K562 (cell line): ENCODE data around the gene TMEM248. TPM values are rescaled to one million over a fixed set of nuclear protein-coding genes. Genes with fewer than 3 reads are reported as not detected.

Experiments used
- ATF3 ChIP-seq, 2 experiments: fragments of 450-650 bp in 1 of 2; sonication (generic) in 1 of 2; formaldehyde crosslinking in 1 of 2; IDR thresholded peaks in 1 of 2; conservative IDR thresholded peaks in 1 of 2; 2 replicates each; pipeline versions ENCODE4 v1.6.1 to v1.8.1; 2016 to 2023; ENCODE audit warnings: mild to moderate bottlenecking in 2 of 2, moderate library complexity in 2 of 2, inconsistent platforms in 1 of 2, missing genetic modification reagents in 1 of 2
- CREB3L1 ChIP-seq: fragments of 450-650 bp; IDR thresholded peaks from 2 replicates; pipeline ENCODE4 v1.6.1; 2014; ENCODE audit warnings: low read depth, mild to moderate bottlenecking, moderate library complexity, borderline replicate concordance
- ETV6 ChIP-seq, 3 experiments: fragments of 150-350 bp in 1 of 3; sonication (generic) in 1 of 3; formaldehyde crosslinking in 1 of 3; IDR thresholded peaks; 2 replicates each; pipeline versions ENCODE4 v1.6.1 to v1.8.0; 2014 to 2022; ENCODE audit warnings: borderline replicate concordance in 2 of 3, low read depth in 2 of 3, antibody characterized with exemption in 1 of 3, low read length in 1 of 3, mild to moderate bottlenecking in 1 of 3, missing genetic modification reagents in 1 of 3
- FOXJ2 ChIP-seq: fragments of 200-800 bp; sonication (Bioruptor generic); IDR thresholded peaks from 2 replicates; pipeline ENCODE4 v1.6.1; 2016; ENCODE audit warnings: missing genetic modification characterization, missing compliant biosample characterization
- GATAD2A ChIP-seq: fragments of 450-650 bp; IDR thresholded peaks from 2 replicates; pipeline ENCODE4 v1.6.1; 2017
- HDAC3 ChIP-seq: fragments of 450-650 bp; IDR thresholded peaks from 2 replicates; pipeline ENCODE4 v1.6.1; 2018; ENCODE audit warnings: borderline replicate concordance, mild to moderate bottlenecking, moderate library complexity; ENCODE audit not compliant: partially characterized antibody
- ILK ChIP-seq: fragments of 450-650 bp; IDR thresholded peaks from 2 replicates; pipeline ENCODE4 v1.6.1; 2016; ENCODE audit warnings: missing genetic modification characterization, low read depth, mild to moderate bottlenecking, missing compliant biosample characterization, moderate library complexity, borderline replicate concordance
- MIER1 ChIP-seq: fragments of 450-650 bp; IDR thresholded peaks from 2 replicates; pipeline ENCODE4 v1.6.1; 2016; ENCODE audit warnings: antibody characterized with exemption, mild to moderate bottlenecking, low read depth
- RBM34 ChIP-seq: fragments of 200-400 bp; formaldehyde crosslinking; IDR thresholded peaks from 2 replicates; pipeline ENCODE4 v1.6.1; 2018; ENCODE audit warnings: low read length, borderline replicate concordance; ENCODE audit not compliant: insufficient read depth
- ZBTB40 ChIP-seq, 2 experiments: fragments of 450-650 bp in 1 of 2; sonication (generic) in 1 of 2; formaldehyde crosslinking in 1 of 2; IDR thresholded peaks; 2 replicates each; pipeline versions ENCODE4 v1.7.1 to v1.9.0; 2016 to 2022; ENCODE audit warnings: inconsistent platforms in 1 of 2, mild to moderate bottlenecking in 1 of 2, missing genetic modification reagents in 1 of 2
- ZNF146 ChIP-seq: IDR thresholded peaks from one replicate; pipeline ENCODE4 v1.6.1; 2018; ENCODE audit warnings: missing compliant biosample characterization; ENCODE audit not compliant: unreplicated experiment
- polyA plus RNA-seq, 8 experiments: library from polyadenylated mRNA; depleted of rRNA in 4 of 8; stranded (reverse) in 5 of 8; unstranded in 3 of 8; fragments of >200 nt; fragmentation: Nextera tagmentation in 2 of 8; fragmentation: Illumina TruSeq in 1 of 8; extraction: Ambion mirVana in 2 of 8; extraction: Trizol in 1 of 8; gene quantifications; 2 replicates each; pipeline versions ENCODE4 v1.2.1 to v1.2.3, GENCODE V29; 2011 to 2014; ENCODE audit warnings: inconsistent platforms in 1 of 8, missing spikeins in 1 of 8
- total RNA-seq, 7 experiments: library from RNA; depleted of rRNA in 6 of 7; stranded (reverse); fragments of >200 nt in 6 of 7; fragmentation: Illumina TruSeq in 2 of 7; extraction: Trizol in 2 of 7; gene quantifications; 2 replicates each; pipeline versions ENCODE4 v1.2.1 to v1.2.3, GENCODE V29; 2011 to 2021; ENCODE audit warnings: low replicate concordance in 1 of 7

Gene TMEM248
- total and polyA plus RNA-seq, 9 of the 15 experiments (the other 6 are each of a cell fraction or from before 2014, with no cell fraction given), result 6.3 to 132 (median 64.4) TPM

GRCh38 chr7:66921918-66922486 is 977 bp downstream of the TMEM248 start (continued):
- TF ChIP-seq ZBTB40 (IDR thresholded peaks at IDR 0.05) (0 out of 2 replicates have a peak, but pooled peaks have one; percentile 64), ZBTB40 (CRISPR knock-in tag; IDR thresholded peaks at IDR 0.05) (no peak), ETV6 (IDR thresholded peaks at IDR 0.05; ENCODE audit: borderline replicate concordance in 1 of 2, low read depth in 2 of 2, low read length in 1 of 2) (peak in 1 of 2 experiments; percentile 80; a peak in 2 of 4 replicates), ETV6 (CRISPR knock-in tag; IDR thresholded peaks at IDR 0.05; ENCODE audit: borderline replicate concordance) (no peak), ZNF146 (no peak), ATF3 (IDR thresholded peaks at IDR 0.05) (no peak), ATF3 (CRISPR knock-in tag; conservative IDR thresholded peaks at IDR 0.05) (0 out of 2 replicates have a peak, but pooled peaks have one; percentile 68), HDAC3 (peak; percentile 49), FOXJ2 (tag) (0 out of 2 replicates have a peak, but pooled peaks have one; percentile 14), MIER1 (0 out of 2 replicates have a peak, but pooled peaks have one; percentile 7), GATAD2A (0 out of 2 replicates have a peak, but pooled peaks have one; percentile 17), ILK (tag) (no peak), CREB3L1 (peak; percentile 13; the same call in 1 of the 2 replicates), RBM34 (no peak)
